Effector memory CD8-positive, alpha-beta T cell (primary cell): ENCODE data around the gene RNH1.

Experiments
- ATAC-seq: fragments of 150-1000 bp; cut with Tn5 transposase; replicated peaks from 2 replicates; pipeline ENCODE4 v1.10.0; 2021; ENCODE audit warnings: mild to moderate bottlenecking, moderate library complexity
- DNase-seq, 3 experiments: peaks; one replicate each; pipeline ENCODE4 v3.0.0; 2021
- H3K27ac Mint-ChIP-seq, 2 donors: one replicate each; pipeline ENCODE4 v1.8.0; 2022; ENCODE audit warnings: mild to moderate bottlenecking in 2 of 2, mixed read lengths in 2 of 2, moderate library complexity in 2 of 2
- H3K27me3 Mint-ChIP-seq, 2 donors: one replicate each; pipeline ENCODE4 v1.8.0; 2022; ENCODE audit warnings: mixed read lengths in 2 of 2
- H3K36me3 Mint-ChIP-seq: one replicate; pipeline ENCODE4 v1.8.0; 2022; ENCODE audit warnings: mild to moderate bottlenecking, moderate library complexity, mixed read lengths; ENCODE audit not compliant: insufficient read depth
- H3K4me1 Mint-ChIP-seq, 2 donors: one replicate each; pipeline ENCODE4 v1.8.0; 2022; ENCODE audit warnings: low read depth in 2 of 2, mixed read lengths in 2 of 2
- H3K4me3 Mint-ChIP-seq, 2 donors: one replicate each; pipeline ENCODE4 v1.8.0; 2022; ENCODE audit warnings: mild to moderate bottlenecking in 2 of 2, mixed read lengths in 2 of 2, moderate library complexity in 2 of 2
- H3K9me3 Mint-ChIP-seq, 2 donors: one replicate each; pipeline ENCODE4 v1.8.0; 2022; ENCODE audit warnings: mixed read lengths in 2 of 2

RNH1 gene

GRCh38 chr11:545171-545570, 38.1 kb upstream of the RNH1 start:
- Mint-ChIP-seq H3K9me3 (no peaks in the 10 kb centered on the region), H3K27me3 (no peaks in the 10 kb centered on the region), H3K36me3 (no peaks in the 10 kb centered on the region), H3K4me1 (no peaks in the 10 kb centered on the region), H3K27ac (no peak overlapping the region), H3K4me3 (no peak overlapping the region)
- DNase-seq: no peak
- ATAC-seq: no peak

GRCh38 chr11:544817-545166, 37.8 kb upstream of the RNH1 start:
- H3K4me1 Mint-ChIP-seq: no peaks in the 10 kb centered on the region
- no peak overlapping the region for H3K4me3 Mint-ChIP-seq
- no peak for ATAC-seq
- no peak overlapping the region for H3K27ac Mint-ChIP-seq
- no peaks in the 10 kb centered on the region for H3K9me3 Mint-ChIP-seq
- no peaks in the 10 kb centered on the region for H3K36me3 Mint-ChIP-seq
- H3K27me3 Mint-ChIP-seq: no peaks in the 10 kb centered on the region
- DNase-seq: no peak

DNA sequence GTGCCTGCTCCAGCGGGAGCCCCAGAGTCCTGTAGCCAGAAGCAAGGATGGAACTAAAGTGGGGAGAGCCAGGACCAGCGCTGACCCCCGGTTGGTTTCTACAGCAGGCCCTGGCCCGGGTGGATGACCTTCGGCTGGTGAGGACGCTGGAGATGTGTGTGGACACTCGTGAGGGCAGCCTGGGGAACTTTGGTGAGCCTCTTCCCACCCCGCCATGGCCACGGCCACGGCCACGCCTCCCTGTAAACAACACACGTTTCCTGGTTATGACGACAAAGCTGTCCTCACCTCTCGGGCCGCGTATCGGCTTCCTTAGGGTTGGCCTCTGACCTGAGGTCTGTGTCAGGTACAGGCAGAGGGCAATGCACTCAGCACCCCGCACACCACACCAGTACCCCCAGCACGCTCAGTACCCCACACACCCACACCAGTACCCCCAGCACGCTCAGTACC, 34.4 kb upstream of the RNH1 start:
- H3K27ac Mint-ChIP-seq: no peak overlapping the region
- H3K4me3 Mint-ChIP-seq: no peak overlapping the region
- peaks cover 18% of the 10 kb centered on the region for H3K36me3 Mint-ChIP-seq
- H3K4me1 Mint-ChIP-seq: peaks cover 9% of the 10 kb centered on the region in 2 donors
- no peaks in the 10 kb centered on the region for H3K27me3 Mint-ChIP-seq
- no peaks in the 10 kb centered on the region for H3K9me3 Mint-ChIP-seq
- ATAC-seq (no peak), DNase-seq (no peak)

- Mint-ChIP-seq H3K27ac (no peak overlapping the region), H3K4me3 (no peak overlapping the region), H3K27me3 (no peaks in the 10 kb centered on the region), H3K9me3 (no peaks in the 10 kb centered on the region), H3K4me1 (peaks cover 13 to 14% of the 10 kb centered on the region in 2 donors), H3K36me3 (peaks cover 24% of the 10 kb centered on the region)
- no peak for DNase-seq
- no peak for ATAC-seq
These were observed 33.8 kb upstream of the RNH1 start for GRCh38 chr11:540583-541432.

DNA sequence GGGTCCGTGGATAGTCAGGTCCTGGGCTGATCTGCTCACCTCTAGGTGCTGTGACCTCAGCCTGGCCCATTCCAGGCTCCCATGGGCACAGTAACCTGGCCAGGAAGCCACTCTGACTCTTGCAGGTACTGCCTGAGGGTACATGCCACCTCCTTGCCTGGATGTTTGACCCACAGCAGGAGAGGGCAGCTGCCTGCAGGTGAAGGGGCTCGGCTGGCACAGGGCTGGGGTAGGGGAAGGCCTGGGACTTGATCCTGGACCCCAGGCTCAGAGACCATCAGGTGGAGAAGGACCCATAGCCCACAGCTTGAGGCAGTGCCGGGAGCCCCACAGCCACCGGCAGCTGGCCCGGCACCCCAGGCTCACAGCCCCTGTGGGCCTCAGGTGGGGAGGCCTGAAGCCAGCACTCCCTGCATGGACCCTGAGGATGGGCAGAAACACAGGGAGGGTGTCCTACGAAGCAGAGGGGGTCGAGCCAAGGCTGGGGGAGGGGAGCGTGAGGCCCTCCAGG, 33.0 kb upstream of the RNH1 start:
- no peaks in the 10 kb centered on the region for H3K27me3 Mint-ChIP-seq
- no peak overlapping the region for H3K4me3 Mint-ChIP-seq
- H3K4me1 Mint-ChIP-seq: peaks cover 13 to 14% of the 10 kb centered on the region in 2 donors
- H3K36me3 Mint-ChIP-seq: peaks cover 27% of the 10 kb centered on the region
- H3K9me3 Mint-ChIP-seq: no peaks in the 10 kb centered on the region
- no peak for DNase-seq
- no peak overlapping the region for H3K27ac Mint-ChIP-seq
- no peak for ATAC-seq

GRCh38 chr11:538431-539051, 31.5 kb upstream of the RNH1 start:
- Mint-ChIP-seq H3K27ac (peak overlapping the region in 1 of 2 donors; percentile 97), H3K4me1 (peaks cover 13 to 14% of the 10 kb centered on the region in 2 donors), H3K4me3 (peak overlapping the region; percentile 10 to 92), H3K9me3 (no peaks in the 10 kb centered on the region), H3K36me3 (peaks cover 30% of the 10 kb centered on the region), H3K27me3 (no peaks in the 10 kb centered on the region)
- no peak for DNase-seq
- ATAC-seq: no peak

GRCh38 chr11:537622-538430, 30.8 kb upstream of the RNH1 start:
- ATAC-seq (no peak), DNase-seq (no peak)
- peaks cover 13 to 14% of the 10 kb centered on the region in 2 donors for H3K4me1 Mint-ChIP-seq
- peak overlapping the region; percentile 87 to 97 for H3K27ac Mint-ChIP-seq
- peaks cover 30% of the 10 kb centered on the region for H3K36me3 Mint-ChIP-seq
- no peaks in the 10 kb centered on the region for H3K9me3 Mint-ChIP-seq
- peak overlapping the region; percentile 89 to 92 for H3K4me3 Mint-ChIP-seq
- no peaks in the 10 kb centered on the region for H3K27me3 Mint-ChIP-seq

- Mint-ChIP-seq H3K4me3 (peak within 1 kb of the TSS; percentile 89 to 92), H3K27ac (peak within 1 kb of the TSS; percentile 95 to 97), H3K27me3 (no peaks in the 10 kb centered on the region), H3K9me3 (no peaks in the 10 kb centered on the region), H3K4me1 (peaks cover 13 to 14% of the 10 kb centered on the region in 2 donors), H3K36me3 (peaks cover 37% of the 10 kb centered on the region)
- ATAC-seq: peak; percentile 61
- DNase-seq: peak; percentile 94 to 95 (median 95)
These were observed 30.0 kb upstream of the RNH1 start, which contains the start of gene LRRC56 for GRCh38 chr11:536841-537621. Gene LRRC56 (plus strand): TSS chr11:537527. CDS start chr11:540685, 3,158 bp downstream.

DNA sequence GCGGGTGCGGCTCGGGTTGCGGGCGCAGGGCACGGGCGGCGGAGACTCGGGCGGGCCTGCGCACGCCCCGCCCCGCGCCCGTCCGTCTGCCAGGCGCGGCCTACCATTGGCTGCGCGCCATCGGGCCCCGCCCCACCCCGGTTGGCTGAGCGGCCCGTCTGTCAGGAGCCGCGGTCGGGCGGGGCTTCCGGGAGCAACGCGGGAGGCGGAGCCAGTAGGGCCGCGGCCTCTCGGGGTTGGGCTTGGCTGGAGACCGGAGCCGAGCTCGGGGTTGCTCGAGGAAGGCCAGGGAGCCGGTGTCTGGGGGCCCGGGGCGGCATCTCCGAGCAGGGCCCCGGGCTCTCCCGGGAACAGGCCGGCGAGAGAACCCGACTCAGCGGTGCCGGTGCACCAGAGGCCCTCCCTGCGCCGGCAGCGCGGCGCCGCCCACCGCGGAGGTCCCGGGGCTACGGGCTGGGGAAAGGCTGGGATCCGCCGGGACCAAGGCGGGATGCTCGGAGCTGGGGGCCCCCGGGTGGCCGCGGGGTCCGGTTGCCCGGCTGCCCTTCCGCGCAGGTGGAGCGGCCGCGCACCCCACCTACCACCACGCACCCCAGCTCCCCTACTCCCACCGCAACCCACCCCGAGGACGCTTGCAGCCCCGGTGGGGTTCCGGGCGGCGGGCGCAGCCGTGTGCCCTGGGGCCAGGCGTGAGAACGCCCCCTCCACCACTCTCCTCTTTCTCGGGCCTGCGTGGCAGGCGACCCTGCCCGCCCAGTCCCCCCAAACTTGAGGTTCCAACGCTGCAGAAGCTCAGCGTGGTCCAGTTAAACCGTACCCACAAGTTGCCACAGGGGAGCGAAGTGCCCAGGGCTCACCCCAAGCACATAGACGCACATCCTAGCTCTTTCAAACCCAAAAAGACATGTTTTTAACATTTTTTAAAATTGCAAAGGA, 28.7 kb upstream of the RNH1 start, which contains the start of gene HRAS:
TSS of gene HRAS (minus strand) at position 58 of the 936 bp plus-strand sequence.
- Mint-ChIP-seq H3K27ac (peak within 1 kb of the TSS; percentile 95 to 97), H3K27me3 (no peaks in the 10 kb centered on the region), H3K4me3 (peak within 1 kb of the TSS; percentile 89 to 92), H3K36me3 (peaks cover 40% of the 10 kb centered on the region), H3K4me1 (peaks cover 14 to 15% of the 10 kb centered on the region in 2 donors), H3K9me3 (no peaks in the 10 kb centered on the region)
- ATAC-seq (peak; percentile 75), DNase-seq (peak; percentile 93 to 96 (median 93))

- ATAC-seq: peak; percentile 13
- H3K9me3 Mint-ChIP-seq: no peaks in the 10 kb centered on the region
- H3K36me3 Mint-ChIP-seq: peaks cover 40% of the 10 kb centered on the region
- no peaks in the 10 kb centered on the region for H3K27me3 Mint-ChIP-seq
- H3K4me3 Mint-ChIP-seq: peak overlapping the region; percentile 27
- H3K27ac Mint-ChIP-seq: no peak overlapping the region
- DNase-seq: no peak
- peaks cover 14 to 16% of the 10 kb centered on the region in 2 donors for H3K4me1 Mint-ChIP-seq
These were observed 28.1 kb upstream of the RNH1 start for GRCh38 chr11:535210-535518.

GRCh38 chr11:534396-535209, 27.6 kb upstream of the RNH1 start:
- H3K36me3 Mint-ChIP-seq: peaks cover 40% of the 10 kb centered on the region
- ATAC-seq: peak; percentile 1
- H3K27ac Mint-ChIP-seq: peak overlapping the region in 1 of 2 donors; percentile 35
- H3K4me3 Mint-ChIP-seq: peak overlapping the region; percentile 67 to 71
- peaks cover 14 to 18% of the 10 kb centered on the region in 2 donors for H3K4me1 Mint-ChIP-seq
- no peaks in the 10 kb centered on the region for H3K27me3 Mint-ChIP-seq
- no peaks in the 10 kb centered on the region for H3K9me3 Mint-ChIP-seq
- peak in 1 of 3 experiments; percentile 26 for DNase-seq
